IPS-11a (cell line): ENCODE data around the gene KIF1A.

ENCODE experiments used
- H3K4me3 ChIP-seq: one replicate; pipeline ENCODE4 v1.5.1; 2013; ENCODE audit warnings: low read depth, low read length, control low read depth

KIF1A gene

GRCh38 chr2:240723851-240724250, 96.2 kb downstream of the KIF1A start:
- no peak overlapping the region for H3K4me3 ChIP-seq

GRCh38 chr2:240722796-240723735, 97.0 kb downstream of the KIF1A start:
- H3K4me3 ChIP-seq, result no peak overlapping the region

GRCh38 chr2:240722376-240722775, 97.6 kb downstream of the KIF1A start:
- no peak overlapping the region for H3K4me3 ChIP-seq

- no peak overlapping the region for H3K4me3 ChIP-seq
These were observed 98.3 kb downstream of the KIF1A start for GRCh38 chr2:240721596-240722180.

- H3K4me3 ChIP-seq, result no peak overlapping the region
These were observed 99.1 kb downstream of the KIF1A start for GRCh38 chr2:240720686-240721595.

GRCh38 chr2:240719676-240720545, 100.1 kb downstream of the KIF1A start:
- no peak overlapping the region for H3K4me3 ChIP-seq

- H3K4me3 ChIP-seq, result no peak overlapping the region
These were observed 101.0 kb downstream of the KIF1A start for GRCh38 chr2:240718896-240719490.

- H3K4me3 ChIP-seq, result no peak overlapping the region
These were observed 102.1 kb downstream of the KIF1A start for GRCh38 chr2:240717681-240718581.

GRCh38 chr2:240717181-240717641, 102.8 kb downstream of the KIF1A start:
- H3K4me3 ChIP-seq, result no peak overlapping the region

GRCh38 chr2:240716130-240716798, 103.8 kb downstream of the KIF1A start:
- H3K4me3 ChIP-seq, result no peak overlapping the region

GRCh38 chr2:240714747-240715725, 105.0 kb downstream of the KIF1A start:
- H3K4me3 ChIP-seq, result no peak overlapping the region

- no peak overlapping the region for H3K4me3 ChIP-seq
These were observed 105.9 kb downstream of the KIF1A start for GRCh38 chr2:240713928-240714746.

- no peak overlapping the region for H3K4me3 ChIP-seq
These were observed 106.7 kb downstream of the KIF1A start for GRCh38 chr2:240713071-240713927.

GRCh38 chr2:240712121-240712520, 107.9 kb downstream of the KIF1A start:
- no peak overlapping the region for H3K4me3 ChIP-seq

- no peak overlapping the region for H3K4me3 ChIP-seq
These were observed 108.3 kb downstream of the KIF1A start for GRCh38 chr2:240711701-240712100.
